DOHH2 (cell line): ENCODE data around the gene UNC45A.
A peak's percentile ranks its signal among the peaks of the same experiment; 100 is the strongest.

Experiments
- H3F3A ChIP-seq: fragments of 200-600 bp; sonication (generic), shearing (Covaris generic); 2 replicates; pipeline ENCODE4 v1.6.0; 2016; ENCODE audit warnings: antibody characterized with exemption, mild to moderate bottlenecking; ENCODE audit not compliant: control insufficient read depth, insufficient read depth
- H3K27ac ChIP-seq: fragments of 200-600 bp; sonication (generic); 2 replicates; pipeline ENCODE4 v1.5.1; 2014; ENCODE audit warnings: low read depth, mild to moderate bottlenecking, low read length, moderate library complexity
- H3K27me3 ChIP-seq: fragments of 200-600 bp; sonication (generic); 2 replicates; pipeline ENCODE4 v1.6.1; 2014; ENCODE audit warnings: mild to moderate bottlenecking, low read length, mixed read lengths; ENCODE audit not compliant: control insufficient read depth
- H3K36me3 ChIP-seq: fragments of 200-600 bp; sonication (generic); 2 replicates; pipeline ENCODE4 v1.6.1; 2014; ENCODE audit warnings: mild to moderate bottlenecking, low read length, moderate library complexity, mixed read lengths; ENCODE audit not compliant: control insufficient read depth
- H3K4me1 ChIP-seq: fragments of 200-600 bp; sonication (generic); 2 replicates; pipeline ENCODE4 v1.6.1; 2014; ENCODE audit warnings: mild to moderate bottlenecking, low read length, mixed read lengths; ENCODE audit not compliant: control insufficient read depth
- H3K4me2 ChIP-seq: fragments of 200-600 bp; sonication (generic); 2 replicates; pipeline ENCODE4 v1.6.0; 2014; ENCODE audit warnings: mild to moderate bottlenecking, low read length, moderate library complexity
- H3K4me3 ChIP-seq: fragments of 200-600 bp; sonication (generic); 2 replicates; pipeline ENCODE4 v1.5.1; 2014; ENCODE audit warnings: mild to moderate bottlenecking, low read length, mixed read lengths
- H3K79me2 ChIP-seq: fragments of 200-600 bp; sonication (generic); 2 replicates; pipeline ENCODE4 v1.6.1; 2014; ENCODE audit warnings: mild to moderate bottlenecking, low read length, mixed read lengths; ENCODE audit not compliant: control insufficient read depth
- H3K9me2 ChIP-seq: fragments of 200-600 bp; sonication (generic); replicated peaks from 2 replicates; pipeline ENCODE4 v1.6.1; 2014; ENCODE audit warnings: mild to moderate bottlenecking, low read length, mixed read lengths; ENCODE audit not compliant: control insufficient read depth
- H3K9me3 ChIP-seq: fragments of 200-600 bp; sonication (generic); 2 replicates; pipeline ENCODE4 v1.6.1; 2014; ENCODE audit warnings: antibody characterized with exemption, low read length, mixed read lengths; ENCODE audit not compliant: control insufficient read depth, insufficient read depth
- H4K20me1 ChIP-seq: fragments of 200-600 bp; sonication (generic); 2 replicates; pipeline ENCODE4 v1.6.0; 2014; ENCODE audit warnings: low read depth, mild to moderate bottlenecking, antibody characterized with exemption, low read length, moderate library complexity; ENCODE audit not compliant: control insufficient read depth, insufficient read depth
- EZH2phosphoT487 ChIP-seq: fragments of 200-600 bp; sonication (generic); IDR thresholded peaks from 2 replicates; pipeline ENCODE4 v1.6.1; 2017; ENCODE audit warnings: borderline replicate concordance, mild to moderate bottlenecking, antibody characterized with exemption, low read length, moderate library complexity, mixed read lengths
- TF ChIP-seq, protein P1 (sequence below): fragments of 200-600 bp; sonication (generic); IDR thresholded peaks from one replicate; pipeline ENCODE4 v1.5.1; 2014; ENCODE audit warnings: antibody characterized with exemption, mild to moderate bottlenecking, low read depth, low read length; ENCODE audit not compliant: poor library complexity, severe bottlenecking

Gene UNC45A

DNA sequence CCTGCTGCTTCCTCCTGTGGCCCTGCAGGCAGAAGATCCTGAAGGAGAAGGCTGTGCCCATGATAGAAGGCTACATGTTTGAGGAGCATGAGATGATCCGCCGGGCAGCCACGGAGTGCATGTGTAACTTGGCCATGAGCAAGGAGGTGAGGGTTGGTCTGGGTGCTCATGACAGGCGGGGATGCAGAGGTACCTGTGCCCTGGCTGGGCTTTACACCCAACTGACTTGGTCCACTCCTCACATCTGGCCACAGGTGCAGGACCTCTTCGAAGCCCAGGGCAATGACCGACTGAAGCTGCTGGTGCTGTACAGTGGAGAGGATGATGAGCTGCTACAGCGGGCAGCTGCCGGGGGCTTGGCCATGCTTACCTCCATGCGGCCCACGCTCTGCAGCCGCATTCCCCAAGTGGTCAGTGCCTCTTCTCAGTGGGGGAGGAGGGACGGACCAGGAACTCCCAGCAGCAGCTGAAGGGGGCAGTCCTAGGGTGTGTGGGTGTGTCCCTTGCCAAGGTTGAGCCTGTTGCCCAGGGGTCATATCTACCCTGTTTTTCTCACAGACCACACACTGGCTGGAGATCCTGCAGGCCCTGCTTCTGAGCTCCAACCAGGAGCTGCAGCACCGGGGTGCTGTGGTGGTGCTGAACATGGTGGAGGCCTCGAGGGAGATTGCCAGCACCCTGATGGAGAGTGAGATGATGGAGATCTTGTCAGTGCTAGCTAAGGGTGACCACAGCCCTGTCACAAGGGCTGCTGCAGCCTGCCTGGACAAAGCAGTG, 18.0 kb downstream of the UNC45A start:
- H3K27me3 ChIP-seq: no peaks in the 10 kb centered on the region
- peaks cover 30% of the 10 kb centered on the region for H3K79me2 ChIP-seq
- H3K4me1 ChIP-seq: peaks cover 24% of the 10 kb centered on the region
- no peak overlapping the region for H3K4me2 ChIP-seq
- TF ChIP-seq EZH2phosphoT487: no peak
- TF ChIP-seq, protein P1, sequence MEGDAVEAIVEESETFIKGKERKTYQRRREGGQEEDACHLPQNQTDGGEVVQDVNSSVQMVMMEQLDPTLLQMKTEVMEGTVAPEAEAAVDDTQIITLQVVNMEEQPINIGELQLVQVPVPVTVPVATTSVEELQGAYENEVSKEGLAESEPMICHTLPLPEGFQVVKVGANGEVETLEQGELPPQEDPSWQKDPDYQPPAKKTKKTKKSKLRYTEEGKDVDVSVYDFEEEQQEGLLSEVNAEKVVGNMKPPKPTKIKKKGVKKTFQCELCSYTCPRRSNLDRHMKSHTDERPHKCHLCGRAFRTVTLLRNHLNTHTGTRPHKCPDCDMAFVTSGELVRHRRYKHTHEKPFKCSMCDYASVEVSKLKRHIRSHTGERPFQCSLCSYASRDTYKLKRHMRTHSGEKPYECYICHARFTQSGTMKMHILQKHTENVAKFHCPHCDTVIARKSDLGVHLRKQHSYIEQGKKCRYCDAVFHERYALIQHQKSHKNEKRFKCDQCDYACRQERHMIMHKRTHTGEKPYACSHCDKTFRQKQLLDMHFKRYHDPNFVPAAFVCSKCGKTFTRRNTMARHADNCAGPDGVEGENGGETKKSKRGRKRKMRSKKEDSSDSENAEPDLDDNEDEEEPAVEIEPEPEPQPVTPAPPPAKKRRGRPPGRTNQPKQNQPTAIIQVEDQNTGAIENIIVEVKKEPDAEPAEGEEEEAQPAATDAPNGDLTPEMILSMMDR: no peak
- no peaks in the 10 kb centered on the region for H3F3A ChIP-seq
- no peaks in the 10 kb centered on the region for H3K9me2 ChIP-seq
- no peak overlapping the region for H3K4me3 ChIP-seq
- H3K9me3 ChIP-seq: no peaks in the 10 kb centered on the region
- H3K36me3 ChIP-seq: peaks cover 68% of the 10 kb centered on the region
- no peak overlapping the region for H3K27ac ChIP-seq
- H4K20me1 ChIP-seq: no peaks in the 10 kb centered on the region

DNA sequence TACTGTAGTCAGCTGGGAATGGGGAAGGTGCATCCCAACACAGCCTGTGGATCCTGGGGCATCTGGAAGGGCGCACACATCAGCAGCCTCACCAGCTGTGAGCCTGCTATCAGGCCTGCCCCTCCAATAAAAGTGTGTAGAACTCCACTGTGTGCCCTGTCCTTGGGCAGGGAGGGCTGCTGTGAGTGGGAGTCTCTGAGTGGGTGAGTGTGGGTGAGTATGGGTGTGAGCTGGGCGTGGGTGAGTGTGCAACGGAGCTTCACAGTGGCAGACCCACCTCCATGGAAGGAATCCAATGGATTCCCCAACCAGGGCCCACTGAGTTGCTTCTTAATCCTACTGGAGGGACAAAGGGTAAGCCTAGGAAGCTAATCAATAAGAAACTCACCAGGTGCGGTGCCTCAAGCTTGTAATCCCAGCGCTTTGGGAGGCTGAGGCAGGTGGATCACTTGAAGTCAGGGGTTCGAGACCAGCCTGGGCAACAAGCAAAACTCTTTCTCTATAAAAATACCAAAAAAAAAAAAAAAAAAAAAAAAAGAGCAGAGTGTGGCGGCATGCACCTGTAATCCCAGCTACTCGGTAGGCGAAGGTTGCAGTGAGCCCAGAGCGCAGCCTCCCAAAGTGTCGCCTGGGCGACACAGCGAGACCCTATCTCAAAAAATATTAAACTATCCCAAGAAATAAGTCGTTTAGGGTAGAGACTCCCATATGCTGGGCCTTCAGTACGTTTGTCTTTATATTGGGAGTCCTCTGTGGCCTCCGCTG, 19.0 kb downstream of the UNC45A start:
- Histone ChIP-seq H3K27ac (peak overlapping the region; percentile 89), H3K4me3 (peak overlapping the region; percentile 80), H3K4me1 (peaks cover 24% of the 10 kb centered on the region), H3F3A (0 out of 2 replicates have a peak, but pooled peaks cover 2% of the 10 kb centered on the region), H3K9me2 (no peaks in the 10 kb centered on the region), H3K9me3 (no peaks in the 10 kb centered on the region), H3K36me3 (peaks cover 65% of the 10 kb centered on the region), H3K4me2 (peak overlapping the region; percentile 87), H3K27me3 (no peaks in the 10 kb centered on the region), H3K79me2 (peaks cover 31% of the 10 kb centered on the region), H4K20me1 (no peaks in the 10 kb centered on the region)
- TF ChIP-seq, protein P1: no peak
- no peak for TF ChIP-seq EZH2phosphoT487

- Histone ChIP-seq H3K36me3 (peaks cover 66% of the 10 kb centered on the region), H3F3A (0 out of 2 replicates have a peak, but pooled peaks cover 3% of the 10 kb centered on the region)
- TF ChIP-seq, protein P1: no peak
- no peak for TF ChIP-seq EZH2phosphoT487
Measured at GRCh38 chr15:90954712-90955623, 19.9 kb downstream of the UNC45A start, which contains the start of gene RCCD1. TSS of gene RCCD1 (plus strand) at chr15:90954884. CDS start at chr15:90956735, 1,851 bp downstream.

More at GRCh38 chr15:90954712-90955623, 19.9 kb downstream of the UNC45A start, which contains the start of gene RCCD1:
- Histone ChIP-seq H3K9me3 (no peaks in the 10 kb centered on the region), H3K4me3 (peak within 1 kb of the TSS; percentile 80), H4K20me1 (no peaks in the 10 kb centered on the region), H3K27ac (peak within 1 kb of the TSS; percentile 89), H3K9me2 (no peaks in the 10 kb centered on the region), H3K27me3 (no peaks in the 10 kb centered on the region), H3K4me2 (peak within 1 kb of the TSS; percentile 87), H3K79me2 (peaks cover 31% of the 10 kb centered on the region), H3K4me1 (peaks cover 24% of the 10 kb centered on the region)
